Measurements from ENCODE around the gene RNASE11. TPM values are rescaled to one million over a fixed set of nuclear protein-coding genes. Genes with fewer than 3 reads are reported as not detected.

Gene RNASE11
- polyA plus RNA-seq, 1 donor (not counting 4 experiments of a cell fraction or from before 2014, with no cell fraction given), result not detected

GRCh38 chr14:20614038-20614840 lies 26.4 kb upstream of the RNASE11 start:
- Histone ChIP-seq H4K20me1 (ENCODE audit: control insufficient read depth, extremely low read depth, insufficient read depth, low read length) (no peaks in the 10 kb centered on the region), H3K4me1 (ENCODE audit: control insufficient read depth, extremely low read depth, insufficient read depth, low read length) (peaks cover 9% of the 10 kb centered on the region), H3K4me3 (ENCODE audit: control insufficient read depth in 2 of 3, extremely low read depth in 1 of 3, insufficient read depth in 2 of 3, low read depth in 1 of 3, low read length in 3 of 3) (peak overlapping the region; percentile 26 to 80 (median 71)), H3K27ac (ENCODE audit: control insufficient read depth, insufficient read depth, low read length) (peak overlapping the region; percentile 10), H3K36me3 (ENCODE audit: control insufficient read depth in 2 of 2, extremely low read depth in 1 of 2, insufficient read depth in 2 of 2, low read length in 2 of 2) (no peaks in the 10 kb centered on the region), H3K9ac (ENCODE audit: control insufficient read depth, extremely low read depth, insufficient read depth, low read length) (peak overlapping the region; percentile 65), H2AFZ (ENCODE audit: control insufficient read depth, low read length) (peak overlapping the region; percentile 97), H3K27me3 (ENCODE audit: control insufficient read depth, extremely low read depth, insufficient read depth, low read length) (no peaks in the 10 kb centered on the region), H3K9me1 (ENCODE audit: control insufficient read depth, extremely low read depth, insufficient read depth, low read length) (peaks cover 3% of the 10 kb centered on the region), H3K9me3 (ENCODE audit: control insufficient read depth, low read depth, low read length) (no peaks in the 10 kb centered on the region), H3K4me2 (ENCODE audit: control insufficient read depth, extremely low read depth, insufficient read depth, low read depth, low read length) (peak overlapping the region; percentile 87), H3K79me2 (ENCODE audit: control insufficient read depth, insufficient read depth, low read length) (no peaks in the 10 kb centered on the region)
- FAIRE-seq (no peak), DNase-seq (ENCODE audit: low read depth, low spot score) (no peak)
- dilution Hi-C loops (cut with MboI; ENCODE audit: extremely low pct_ligation_motif_present, low sequenced_read_pairs), result no loop called here
- TF ChIP-seq EZH2 (IDR thresholded peaks at IDR 0.05; ENCODE audit: low read length) (no peak), CTCF (optimal IDR thresholded peaks at IDR 0.05 in 1 of 3, IDR thresholded peaks at IDR 0.05 in 1 of 3, conservative IDR thresholded peaks at IDR 0.05 in 1 of 3; ENCODE audit: extremely low read depth in 1 of 3, insufficient read depth in 2 of 3, low read length in 3 of 3) (no peak)

GRCh38 chr14:20613094-20614037 lies 25.6 kb upstream of the RNASE11 start:
- dilution Hi-C loops (cut with MboI; ENCODE audit: extremely low pct_ligation_motif_present, low sequenced_read_pairs), result no loop called here
- FAIRE-seq (peak; percentile 20), DNase-seq (ENCODE audit: low read depth, low spot score) (peak; percentile 99)
- Histone ChIP-seq H3K9me3 (ENCODE audit: control insufficient read depth, low read depth, low read length) (no peaks in the 10 kb centered on the region), H3K4me2 (ENCODE audit: control insufficient read depth, extremely low read depth, insufficient read depth, low read depth, low read length) (peak overlapping the region; percentile 87), H3K9me1 (ENCODE audit: control insufficient read depth, extremely low read depth, insufficient read depth, low read length) (peaks cover 3% of the 10 kb centered on the region), H3K9ac (ENCODE audit: control insufficient read depth, extremely low read depth, insufficient read depth, low read length) (peak overlapping the region; percentile 65), H3K4me1 (ENCODE audit: control insufficient read depth, extremely low read depth, insufficient read depth, low read length) (peaks cover 9% of the 10 kb centered on the region), H2AFZ (ENCODE audit: control insufficient read depth, low read length) (peak overlapping the region; percentile 97), H3K36me3 (ENCODE audit: control insufficient read depth in 2 of 2, extremely low read depth in 1 of 2, insufficient read depth in 2 of 2, low read length in 2 of 2) (no peaks in the 10 kb centered on the region), H3K4me3 (ENCODE audit: control insufficient read depth in 2 of 3, extremely low read depth in 1 of 3, insufficient read depth in 2 of 3, low read depth in 1 of 3, low read length in 3 of 3) (peak overlapping the region; percentile 26 to 80 (median 71)), H4K20me1 (ENCODE audit: control insufficient read depth, extremely low read depth, insufficient read depth, low read length) (no peaks in the 10 kb centered on the region), H3K27ac (ENCODE audit: control insufficient read depth, insufficient read depth, low read length) (peak overlapping the region; percentile 10), H3K27me3 (ENCODE audit: control insufficient read depth, extremely low read depth, insufficient read depth, low read length) (no peaks in the 10 kb centered on the region), H3K79me2 (ENCODE audit: control insufficient read depth, insufficient read depth, low read length) (no peaks in the 10 kb centered on the region)
- peak; percentile 50 to 76 (median 69) for TF ChIP-seq CTCF (optimal IDR thresholded peaks at IDR 0.05 in 1 of 3, IDR thresholded peaks at IDR 0.05 in 1 of 3, conservative IDR thresholded peaks at IDR 0.05 in 1 of 3; ENCODE audit: extremely low read depth in 1 of 3, insufficient read depth in 2 of 3, low read length in 3 of 3)
- TF ChIP-seq EZH2 (IDR thresholded peaks at IDR 0.05; ENCODE audit: low read length), result no peak
